HepG2 (cell line): ENCODE data around the gene TRPC1. TPM values are rescaled to one million over a fixed set of nuclear protein-coding genes. Genes with fewer than 3 reads are reported as not detected.
A peak's percentile ranks its signal among the peaks of the same experiment; 100 is the strongest.

ENCODE experiments used
- AKAP8 ChIP-seq: sonication (generic); formaldehyde crosslinking; IDR thresholded peaks from 2 replicates; pipeline ENCODE4 v1.5.1; 2020; ENCODE audit warnings: mild to moderate bottlenecking, missing genetic modification reagents
- BCL6 ChIP-seq: IDR thresholded peaks from 2 replicates; pipeline ENCODE4 v1.6.1; 2016; ENCODE audit warnings: missing genetic modification reagents, missing compliant biosample characterization
- CCAR2 ChIP-seq: fragments of 200-400 bp; formaldehyde crosslinking; optimal IDR thresholded peaks from 2 replicates; pipeline ENCODE3; 2018; ENCODE audit warnings: low read depth, mild to moderate bottlenecking, low read length, moderate library complexity
- JARID2 ChIP-seq: sonication (generic); formaldehyde crosslinking; IDR thresholded peaks from 2 replicates; pipeline ENCODE4 v1.8.1; 2023; ENCODE audit warnings: missing genetic modification reagents, inconsistent platforms; ENCODE audit not compliant: insufficient replicate concordance
- KLF9 ChIP-seq: IDR thresholded peaks from 2 replicates; pipeline ENCODE4 v1.6.1; 2016; ENCODE audit warnings: low read depth
- KMT2B ChIP-seq: IDR thresholded peaks from 2 replicates; pipeline ENCODE4 v1.6.1; 2016; ENCODE audit warnings: missing genetic modification reagents, missing compliant biosample characterization
- POLR2A ChIP-seq, 2 experiments: IDR thresholded peaks; 2 replicates each; pipeline ENCODE4 v1.6.1; 2011; ENCODE audit warnings: low read depth in 2 of 2, low read length in 2 of 2, mild to moderate bottlenecking in 1 of 2, moderate library complexity in 1 of 2; ENCODE audit not compliant: insufficient read depth in 1 of 2
- ZFP62 ChIP-seq: sonication (generic); formaldehyde crosslinking; IDR thresholded peaks from 2 replicates; pipeline ENCODE4 v1.4.0; 2020; ENCODE audit warnings: missing genetic modification reagents
- ZNF331 ChIP-seq: sonication (generic); formaldehyde crosslinking; IDR thresholded peaks from 2 replicates; pipeline ENCODE4 v1.4.0; 2020; ENCODE audit warnings: missing genetic modification reagents
- polyA plus RNA-seq, 8 experiments: library from polyadenylated mRNA; depleted of rRNA in 3 of 8; stranded (reverse) in 7 of 8; unstranded in 1 of 8; fragments of >200 nt; fragmentation: Illumina TruSeq in 4 of 8; extraction: Trizol in 4 of 8; gene quantifications; 2 replicates each; pipeline versions ENCODE4 v1.2.1 to v1.2.3, GENCODE V29; 2011 to 2016; ENCODE audit warnings: low read depth in 4 of 8, missing spikeins in 1 of 8, mixed read lengths in 1 of 8; ENCODE audit not compliant: insufficient read depth in 1 of 8
- total RNA-seq, 5 experiments: library from RNA; depleted of rRNA; stranded (reverse); fragments of >200 nt; fragmentation: Illumina TruSeq; extraction: Trizol; gene quantifications; 2 replicates each; pipeline ENCODE4 v1.2.3, GENCODE V29; 2016; ENCODE audit warnings: low read depth in 1 of 5
- TF ChIP-seq, protein P1 (sequence below): sonication (generic); formaldehyde crosslinking; IDR thresholded peaks from 2 replicates; pipeline ENCODE4 v1.5.1; 2020; ENCODE audit warnings: mild to moderate bottlenecking, missing genetic modification reagents, borderline replicate concordance
- TF ChIP-seq, protein P2 (sequence below): sonication (generic); formaldehyde crosslinking; IDR thresholded peaks from 2 replicates; pipeline ENCODE4 v1.4.0; 2020; ENCODE audit warnings: missing genetic modification reagents, borderline replicate concordance
- TF ChIP-seq, protein P3 (sequence below): sonication (generic); formaldehyde crosslinking; conservative IDR thresholded peaks from 2 replicates; pipeline ENCODE4 v1.4.0; 2020; ENCODE audit warnings: missing genetic modification reagents
- TF ChIP-seq, protein P4 (sequence below): IDR thresholded peaks from 2 replicates; pipeline ENCODE4 v1.6.1; 2016
- TF ChIP-seq, protein P5 (sequence below): sonication (generic); formaldehyde crosslinking; IDR thresholded peaks from 2 replicates; pipeline ENCODE4 v1.5.1; 2020; ENCODE audit warnings: mild to moderate bottlenecking, missing genetic modification reagents, moderate library complexity
- TF ChIP-seq, protein P6 (sequence below): IDR thresholded peaks from 2 replicates; pipeline ENCODE4 v1.6.1; 2016; ENCODE audit warnings: missing genetic modification reagents, missing compliant biosample characterization

Gene TRPC1
- total and polyA plus RNA-seq, 2 of the 13 experiments (the other 11 are each of a cell fraction or from before 2014, with no cell fraction given): 10.8 to 13.1 TPM

DNA sequence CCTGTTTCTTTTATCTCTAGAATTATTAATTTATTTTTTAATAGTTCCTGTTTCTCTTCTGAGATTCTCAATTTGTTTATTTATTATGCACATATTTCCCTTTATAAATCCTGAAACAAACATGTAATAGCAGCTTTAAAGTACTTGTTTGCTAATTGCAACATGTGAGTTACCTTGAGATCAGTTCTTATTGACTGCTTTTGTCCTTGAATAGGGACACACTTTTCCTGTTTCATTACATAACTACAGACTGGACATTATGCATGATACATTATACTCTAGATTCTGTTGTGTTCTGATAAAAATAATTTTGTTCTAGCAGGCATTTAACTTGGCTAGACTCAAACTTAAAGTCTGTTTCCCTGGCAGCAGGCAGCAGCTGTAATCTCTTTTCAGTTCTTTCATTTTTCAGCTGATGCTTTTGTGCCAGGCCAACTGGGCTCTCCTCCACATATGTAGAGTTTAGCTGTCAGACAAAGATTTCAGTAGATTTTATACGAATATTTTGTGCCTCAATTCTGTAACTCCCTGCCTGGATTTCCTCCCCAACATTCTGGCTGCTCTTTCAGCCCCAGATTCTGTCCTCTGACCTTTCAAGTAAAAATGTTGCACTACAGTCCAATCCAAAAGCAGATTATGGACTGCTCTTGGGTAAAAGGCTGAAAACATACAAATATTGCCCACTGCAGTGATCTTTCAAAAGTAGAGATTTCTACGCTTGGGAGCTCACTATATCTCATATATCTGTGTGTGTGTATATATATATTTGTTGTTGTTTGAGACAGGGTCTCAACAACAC, 123.1 kb downstream of the TRPC1 start (continued):
- TF ChIP-seq, protein P1, sequence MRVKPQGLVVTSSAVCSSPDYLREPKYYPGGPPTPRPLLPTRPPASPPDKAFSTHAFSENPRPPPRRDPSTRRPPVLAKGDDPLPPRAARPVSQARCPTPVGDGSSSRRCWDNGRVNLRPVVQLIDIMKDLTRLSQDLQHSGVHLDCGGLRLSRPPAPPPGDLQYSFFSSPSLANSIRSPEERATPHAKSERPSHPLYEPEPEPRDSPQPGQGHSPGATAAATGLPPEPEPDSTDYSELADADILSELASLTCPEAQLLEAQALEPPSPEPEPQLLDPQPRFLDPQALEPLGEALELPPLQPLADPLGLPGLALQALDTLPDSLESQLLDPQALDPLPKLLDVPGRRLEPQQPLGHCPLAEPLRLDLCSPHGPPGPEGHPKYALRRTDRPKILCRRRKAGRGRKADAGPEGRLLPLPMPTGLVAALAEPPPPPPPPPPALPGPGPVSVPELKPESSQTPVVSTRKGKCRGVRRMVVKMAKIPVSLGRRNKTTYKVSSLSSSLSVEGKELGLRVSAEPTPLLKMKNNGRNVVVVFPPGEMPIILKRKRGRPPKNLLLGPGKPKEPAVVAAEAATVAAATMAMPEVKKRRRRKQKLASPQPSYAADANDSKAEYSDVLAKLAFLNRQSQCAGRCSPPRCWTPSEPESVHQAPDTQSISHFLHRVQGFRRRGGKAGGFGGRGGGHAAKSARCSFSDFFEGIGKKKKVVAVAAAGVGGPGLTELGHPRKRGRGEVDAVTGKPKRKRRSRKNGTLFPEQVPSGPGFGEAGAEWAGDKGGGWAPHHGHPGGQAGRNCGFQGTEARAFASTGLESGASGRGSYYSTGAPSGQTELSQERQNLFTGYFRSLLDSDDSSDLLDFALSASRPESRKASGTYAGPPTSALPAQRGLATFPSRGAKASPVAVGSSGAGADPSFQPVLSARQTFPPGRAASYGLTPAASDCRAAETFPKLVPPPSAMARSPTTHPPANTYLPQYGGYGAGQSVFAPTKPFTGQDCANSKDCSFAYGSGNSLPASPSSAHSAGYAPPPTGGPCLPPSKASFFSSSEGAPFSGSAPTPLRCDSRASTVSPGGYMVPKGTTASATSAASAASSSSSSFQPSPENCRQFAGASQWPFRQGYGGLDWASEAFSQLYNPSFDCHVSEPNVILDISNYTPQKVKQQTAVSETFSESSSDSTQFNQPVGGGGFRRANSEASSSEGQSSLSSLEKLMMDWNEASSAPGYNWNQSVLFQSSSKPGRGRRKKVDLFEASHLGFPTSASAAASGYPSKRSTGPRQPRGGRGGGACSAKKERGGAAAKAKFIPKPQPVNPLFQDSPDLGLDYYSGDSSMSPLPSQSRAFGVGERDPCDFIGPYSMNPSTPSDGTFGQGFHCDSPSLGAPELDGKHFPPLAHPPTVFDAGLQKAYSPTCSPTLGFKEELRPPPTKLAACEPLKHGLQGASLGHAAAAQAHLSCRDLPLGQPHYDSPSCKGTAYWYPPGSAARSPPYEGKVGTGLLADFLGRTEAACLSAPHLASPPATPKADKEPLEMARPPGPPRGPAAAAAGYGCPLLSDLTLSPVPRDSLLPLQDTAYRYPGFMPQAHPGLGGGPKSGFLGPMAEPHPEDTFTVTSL: peak; percentile 79; the same call in 1 of the 2 replicates
- TF ChIP-seq AKAP8: no peak
- TF ChIP-seq, protein P2, sequence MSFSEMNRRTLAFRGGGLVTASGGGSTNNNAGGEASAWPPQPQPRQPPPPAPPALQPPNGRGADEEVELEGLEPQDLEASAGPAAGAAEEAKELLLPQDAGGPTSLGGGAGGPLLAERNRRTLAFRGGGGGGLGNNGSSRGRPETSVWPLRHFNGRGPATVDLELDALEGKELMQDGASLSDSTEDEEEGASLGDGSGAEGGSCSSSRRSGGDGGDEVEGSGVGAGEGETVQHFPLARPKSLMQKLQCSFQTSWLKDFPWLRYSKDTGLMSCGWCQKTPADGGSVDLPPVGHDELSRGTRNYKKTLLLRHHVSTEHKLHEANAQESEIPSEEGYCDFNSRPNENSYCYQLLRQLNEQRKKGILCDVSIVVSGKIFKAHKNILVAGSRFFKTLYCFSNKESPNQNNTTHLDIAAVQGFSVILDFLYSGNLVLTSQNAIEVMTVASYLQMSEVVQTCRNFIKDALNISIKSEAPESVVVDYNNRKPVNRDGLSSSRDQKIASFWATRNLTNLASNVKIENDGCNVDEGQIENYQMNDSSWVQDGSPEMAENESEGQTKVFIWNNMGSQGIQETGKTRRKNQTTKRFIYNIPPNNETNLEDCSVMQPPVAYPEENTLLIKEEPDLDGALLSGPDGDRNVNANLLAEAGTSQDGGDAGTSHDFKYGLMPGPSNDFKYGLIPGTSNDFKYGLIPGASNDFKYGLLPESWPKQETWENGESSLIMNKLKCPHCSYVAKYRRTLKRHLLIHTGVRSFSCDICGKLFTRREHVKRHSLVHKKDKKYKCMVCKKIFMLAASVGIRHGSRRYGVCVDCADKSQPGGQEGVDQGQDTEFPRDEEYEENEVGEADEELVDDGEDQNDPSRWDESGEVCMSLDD (CRISPR knock-in tag): no peak
- TF ChIP-seq, protein P3, sequence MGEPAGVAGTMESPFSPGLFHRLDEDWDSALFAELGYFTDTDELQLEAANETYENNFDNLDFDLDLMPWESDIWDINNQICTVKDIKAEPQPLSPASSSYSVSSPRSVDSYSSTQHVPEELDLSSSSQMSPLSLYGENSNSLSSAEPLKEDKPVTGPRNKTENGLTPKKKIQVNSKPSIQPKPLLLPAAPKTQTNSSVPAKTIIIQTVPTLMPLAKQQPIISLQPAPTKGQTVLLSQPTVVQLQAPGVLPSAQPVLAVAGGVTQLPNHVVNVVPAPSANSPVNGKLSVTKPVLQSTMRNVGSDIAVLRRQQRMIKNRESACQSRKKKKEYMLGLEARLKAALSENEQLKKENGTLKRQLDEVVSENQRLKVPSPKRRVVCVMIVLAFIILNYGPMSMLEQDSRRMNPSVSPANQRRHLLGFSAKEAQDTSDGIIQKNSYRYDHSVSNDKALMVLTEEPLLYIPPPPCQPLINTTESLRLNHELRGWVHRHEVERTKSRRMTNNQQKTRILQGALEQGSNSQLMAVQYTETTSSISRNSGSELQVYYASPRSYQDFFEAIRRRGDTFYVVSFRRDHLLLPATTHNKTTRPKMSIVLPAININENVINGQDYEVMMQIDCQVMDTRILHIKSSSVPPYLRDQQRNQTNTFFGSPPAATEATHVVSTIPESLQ: 0 out of 2 replicates have a peak, but pooled peaks have one; percentile 35
- TF ChIP-seq KLF9 (CRISPR knock-in tag): 0 out of 2 replicates have a peak, but pooled peaks have one; percentile 67
- peak; percentile 58; the same call in 1 of the 2 replicates for TF ChIP-seq ZNF331 (CRISPR knock-in tag)
- TF ChIP-seq, protein P4, sequence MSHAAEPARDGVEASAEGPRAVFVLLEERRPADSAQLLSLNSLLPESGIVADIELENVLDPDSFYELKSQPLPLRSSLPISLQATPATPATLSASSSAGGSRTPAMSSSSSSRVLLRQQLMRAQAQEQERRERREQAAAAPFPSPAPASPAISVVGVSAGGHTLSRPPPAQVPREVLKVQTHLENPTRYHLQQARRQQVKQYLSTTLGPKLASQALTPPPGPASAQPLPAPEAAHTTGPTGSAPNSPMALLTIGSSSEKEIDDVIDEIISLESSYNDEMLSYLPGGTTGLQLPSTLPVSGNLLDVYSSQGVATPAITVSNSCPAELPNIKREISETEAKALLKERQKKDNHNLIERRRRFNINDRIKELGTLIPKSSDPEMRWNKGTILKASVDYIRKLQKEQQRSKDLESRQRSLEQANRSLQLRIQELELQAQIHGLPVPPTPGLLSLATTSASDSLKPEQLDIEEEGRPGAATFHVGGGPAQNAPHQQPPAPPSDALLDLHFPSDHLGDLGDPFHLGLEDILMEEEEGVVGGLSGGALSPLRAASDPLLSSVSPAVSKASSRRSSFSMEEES (CRISPR knock-in tag): peak; percentile 78; the same call in 1 of the 2 replicates
- no peak for TF ChIP-seq CCAR2
- TF ChIP-seq BCL6: peak; percentile 89
- TF ChIP-seq JARID2 (CRISPR knock-in tag): no peak
- TF ChIP-seq, protein P5, sequence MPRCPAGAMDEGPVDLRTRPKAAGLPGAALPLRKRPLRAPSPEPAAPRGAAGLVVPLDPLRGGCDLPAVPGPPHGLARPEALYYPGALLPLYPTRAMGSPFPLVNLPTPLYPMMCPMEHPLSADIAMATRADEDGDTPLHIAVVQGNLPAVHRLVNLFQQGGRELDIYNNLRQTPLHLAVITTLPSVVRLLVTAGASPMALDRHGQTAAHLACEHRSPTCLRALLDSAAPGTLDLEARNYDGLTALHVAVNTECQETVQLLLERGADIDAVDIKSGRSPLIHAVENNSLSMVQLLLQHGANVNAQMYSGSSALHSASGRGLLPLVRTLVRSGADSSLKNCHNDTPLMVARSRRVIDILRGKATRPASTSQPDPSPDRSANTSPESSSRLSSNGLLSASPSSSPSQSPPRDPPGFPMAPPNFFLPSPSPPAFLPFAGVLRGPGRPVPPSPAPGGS (CRISPR knock-in tag): no peak
- no peak for TF ChIP-seq POLR2A (IDR thresholded peaks at IDR 0.05; ENCODE audit: insufficient read depth in 1 of 2, low read depth in 2 of 2, low read length in 2 of 2)
- TF ChIP-seq, protein P6, sequence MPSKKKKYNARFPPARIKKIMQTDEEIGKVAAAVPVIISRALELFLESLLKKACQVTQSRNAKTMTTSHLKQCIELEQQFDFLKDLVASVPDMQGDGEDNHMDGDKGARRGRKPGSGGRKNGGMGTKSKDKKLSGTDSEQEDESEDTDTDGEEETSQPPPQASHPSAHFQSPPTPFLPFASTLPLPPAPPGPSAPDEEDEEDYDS (CRISPR knock-in tag): peak; percentile 18; the same call in 1 of the 2 replicates
- TF ChIP-seq KMT2B: no peak
- no peak for TF ChIP-seq ZFP62
